ENCODE data around the gene SLC25A19. TPM values are rescaled to one million over a fixed set of nuclear protein-coding genes. Genes with fewer than 3 reads are reported as not detected.
A peak's percentile ranks its signal among the peaks of the same experiment; 100 is the strongest.

SLC25A19 gene
- total and polyA plus RNA-seq, 2 donors (not counting 1 experiment from before 2014, with no cell fraction given) = 5.1 to 9.7 TPM

DNA sequence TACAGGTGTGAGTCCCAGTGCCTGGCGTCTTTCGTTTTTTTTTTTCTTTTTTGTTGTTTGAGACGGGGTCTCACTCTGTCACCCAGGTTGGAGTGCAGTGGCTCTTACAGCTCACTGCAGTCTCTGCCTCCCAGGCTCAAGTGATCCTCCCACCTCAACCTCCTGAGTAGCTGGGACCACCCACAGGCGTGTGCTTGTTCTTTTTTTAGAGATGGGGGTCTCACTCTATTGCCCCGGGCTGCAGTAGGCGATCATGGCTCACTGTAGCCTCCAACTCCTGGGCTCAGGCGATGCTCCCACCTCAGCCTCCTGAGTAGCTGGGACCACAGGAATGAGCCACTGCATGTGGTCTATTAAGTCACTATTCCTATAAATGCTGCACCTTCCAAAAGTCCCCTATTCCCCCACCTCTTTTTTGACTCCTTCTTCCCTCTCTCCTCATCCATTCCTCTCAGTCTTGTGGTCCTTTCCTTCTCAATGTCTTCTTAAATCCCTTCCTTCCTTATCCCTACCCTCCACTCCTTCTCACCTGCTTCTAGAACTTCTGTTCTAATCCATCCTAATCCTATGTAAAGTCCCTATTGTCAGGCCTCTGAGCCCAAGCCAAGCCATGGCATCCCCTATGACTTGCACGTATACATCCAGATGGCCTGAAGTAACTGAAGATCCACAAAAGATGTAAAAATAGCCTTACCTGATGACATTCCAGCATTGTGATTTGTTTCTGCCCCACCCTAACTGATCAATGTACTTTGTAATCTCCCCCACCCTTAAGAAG is 37.0 kb downstream of the SLC25A19 start:
- H3K4me3 ChIP-seq (replicated peaks in 1 of 4; ENCODE audit: control extremely low read depth in 1 of 4, insufficient read depth in 1 of 4, low read depth in 3 of 4, low read length in 4 of 4) = no peak overlapping the region
- H3K36me3 ChIP-seq (ENCODE audit: control insufficient read depth, insufficient read depth, low read length) = no peaks in the 10 kb centered on the region
- H3K9me3 ChIP-seq (ENCODE audit: control insufficient read depth, insufficient read depth, low read depth, low read length) = no peaks in the 10 kb centered on the region
- no peak overlapping the region for H2AFZ ChIP-seq (ENCODE audit: low read length)
- TF ChIP-seq, protein P1, sequence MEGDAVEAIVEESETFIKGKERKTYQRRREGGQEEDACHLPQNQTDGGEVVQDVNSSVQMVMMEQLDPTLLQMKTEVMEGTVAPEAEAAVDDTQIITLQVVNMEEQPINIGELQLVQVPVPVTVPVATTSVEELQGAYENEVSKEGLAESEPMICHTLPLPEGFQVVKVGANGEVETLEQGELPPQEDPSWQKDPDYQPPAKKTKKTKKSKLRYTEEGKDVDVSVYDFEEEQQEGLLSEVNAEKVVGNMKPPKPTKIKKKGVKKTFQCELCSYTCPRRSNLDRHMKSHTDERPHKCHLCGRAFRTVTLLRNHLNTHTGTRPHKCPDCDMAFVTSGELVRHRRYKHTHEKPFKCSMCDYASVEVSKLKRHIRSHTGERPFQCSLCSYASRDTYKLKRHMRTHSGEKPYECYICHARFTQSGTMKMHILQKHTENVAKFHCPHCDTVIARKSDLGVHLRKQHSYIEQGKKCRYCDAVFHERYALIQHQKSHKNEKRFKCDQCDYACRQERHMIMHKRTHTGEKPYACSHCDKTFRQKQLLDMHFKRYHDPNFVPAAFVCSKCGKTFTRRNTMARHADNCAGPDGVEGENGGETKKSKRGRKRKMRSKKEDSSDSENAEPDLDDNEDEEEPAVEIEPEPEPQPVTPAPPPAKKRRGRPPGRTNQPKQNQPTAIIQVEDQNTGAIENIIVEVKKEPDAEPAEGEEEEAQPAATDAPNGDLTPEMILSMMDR (conservative IDR thresholded peaks at IDR 0.05 in 1 of 2, IDR thresholded peaks at IDR 0.05 in 1 of 2; ENCODE audit: low read depth in 1 of 2, low read length in 2 of 2) = no peak
- no peak for TF ChIP-seq EZH2 (IDR thresholded peaks at IDR 0.05; ENCODE audit: low read length, missing control alignments)
- H3K27ac ChIP-seq (ENCODE audit: insufficient read depth, low read length) = no peak overlapping the region
- no peaks in the 10 kb centered on the region for H3K27me3 ChIP-seq (ENCODE audit: control insufficient read depth, insufficient read depth, low read length)
- peaks cover 13% of the 10 kb centered on the region for H3K79me2 ChIP-seq (ENCODE audit: control insufficient read depth, insufficient read depth, low read length)
- no peak overlapping the region for H3K4me2 ChIP-seq (ENCODE audit: extremely low read depth, insufficient read depth, low read length)
- H3K9ac ChIP-seq (ENCODE audit: insufficient read depth, low read length) = no peak overlapping the region
- no peaks in the 10 kb centered on the region for H4K20me1 ChIP-seq (ENCODE audit: control insufficient read depth, extremely low read depth, insufficient read depth, low read length)
- no peak for DNase-seq (ENCODE audit: low read depth in 2 of 2)
- no peaks in the 10 kb centered on the region for H3K4me1 ChIP-seq (ENCODE audit: control insufficient read depth, extremely low read depth, insufficient read depth, low read length)

- Histone ChIP-seq H3K27ac (ENCODE audit: insufficient read depth, low read length) (peak overlapping the region; percentile 27), H3K4me2 (ENCODE audit: extremely low read depth, insufficient read depth, low read length) (no peak overlapping the region), H4K20me1 (ENCODE audit: control insufficient read depth, extremely low read depth, insufficient read depth, low read length) (no peaks in the 10 kb centered on the region), H3K27me3 (ENCODE audit: control insufficient read depth, insufficient read depth, low read length) (no peaks in the 10 kb centered on the region), H2AFZ (ENCODE audit: low read length) (no peak overlapping the region), H3K9me3 (ENCODE audit: control insufficient read depth, insufficient read depth, low read depth, low read length) (no peaks in the 10 kb centered on the region), H3K4me3 (replicated peaks in 1 of 4; ENCODE audit: control extremely low read depth in 1 of 4, insufficient read depth in 1 of 4, low read depth in 3 of 4, low read length in 4 of 4) (peak overlapping the region in 1 of 4 experiments; percentile 23), H3K79me2 (ENCODE audit: control insufficient read depth, insufficient read depth, low read length) (peaks cover 13% of the 10 kb centered on the region), H3K4me1 (ENCODE audit: control insufficient read depth, extremely low read depth, insufficient read depth, low read length) (no peaks in the 10 kb centered on the region), H3K9ac (ENCODE audit: insufficient read depth, low read length) (no peak overlapping the region), H3K36me3 (ENCODE audit: control insufficient read depth, insufficient read depth, low read length) (peaks cover 10% of the 10 kb centered on the region)
- DNase-seq (ENCODE audit: low read depth in 2 of 2) = peak in 1 of 2 donors; percentile 42
- TF ChIP-seq EZH2 (IDR thresholded peaks at IDR 0.05; ENCODE audit: low read length, missing control alignments) = no peak
- TF ChIP-seq, protein P1 (conservative IDR thresholded peaks at IDR 0.05 in 1 of 2, IDR thresholded peaks at IDR 0.05 in 1 of 2; ENCODE audit: low read depth in 1 of 2, low read length in 2 of 2) = no peak
Observed at GRCh38 chr17:75250009-75250471, 39.2 kb downstream of the SLC25A19 start.

DNA sequence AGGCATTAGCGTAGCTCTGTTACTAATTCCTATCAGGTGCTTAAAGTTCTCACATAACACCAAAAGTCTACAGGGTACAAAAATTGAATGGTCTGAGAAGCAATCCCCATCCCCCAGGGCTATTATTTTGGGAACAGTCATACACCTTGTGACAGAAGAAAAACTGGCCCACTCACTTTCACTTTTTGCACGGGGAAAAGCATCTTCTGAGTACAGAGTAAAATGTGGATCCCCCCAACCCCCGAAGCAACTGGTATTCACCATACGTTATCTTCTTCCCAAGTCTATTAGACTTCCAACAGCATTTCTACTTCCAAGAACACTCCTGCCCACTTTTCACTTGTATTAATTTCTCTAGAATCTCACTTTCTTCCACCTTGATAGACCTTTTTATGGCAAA is 39.7 kb downstream of the SLC25A19 start:
- no peak overlapping the region for H3K4me2 ChIP-seq (ENCODE audit: extremely low read depth, insufficient read depth, low read length)
- no peaks in the 10 kb centered on the region for H4K20me1 ChIP-seq (ENCODE audit: control insufficient read depth, extremely low read depth, insufficient read depth, low read length)
- peaks cover 13% of the 10 kb centered on the region for H3K36me3 ChIP-seq (ENCODE audit: control insufficient read depth, insufficient read depth, low read length)
- peak overlapping the region; percentile 27 for H3K27ac ChIP-seq (ENCODE audit: insufficient read depth, low read length)
- DNase-seq (ENCODE audit: low read depth in 2 of 2) = no peak
- no peak overlapping the region for H2AFZ ChIP-seq (ENCODE audit: low read length)
- H3K9me3 ChIP-seq (ENCODE audit: control insufficient read depth, insufficient read depth, low read depth, low read length) = no peaks in the 10 kb centered on the region
- no peak overlapping the region for H3K9ac ChIP-seq (ENCODE audit: insufficient read depth, low read length)
- H3K27me3 ChIP-seq (ENCODE audit: control insufficient read depth, insufficient read depth, low read length) = no peaks in the 10 kb centered on the region
- H3K79me2 ChIP-seq (ENCODE audit: control insufficient read depth, insufficient read depth, low read length) = peaks cover 13% of the 10 kb centered on the region
- TF ChIP-seq, protein P1 (conservative IDR thresholded peaks at IDR 0.05 in 1 of 2, IDR thresholded peaks at IDR 0.05 in 1 of 2; ENCODE audit: low read depth in 1 of 2, low read length in 2 of 2) = no peak
- no peak for TF ChIP-seq EZH2 (IDR thresholded peaks at IDR 0.05; ENCODE audit: low read length, missing control alignments)
- H3K4me3 ChIP-seq (replicated peaks in 1 of 4; ENCODE audit: control extremely low read depth in 1 of 4, insufficient read depth in 1 of 4, low read depth in 3 of 4, low read length in 4 of 4) = no peak overlapping the region
- no peaks in the 10 kb centered on the region for H3K4me1 ChIP-seq (ENCODE audit: control insufficient read depth, extremely low read depth, insufficient read depth, low read length)

All from fibroblast of lung (primary cell).